Loucy (cell line): ENCODE results near the gene PPOX.
A peak's percentile ranks its signal among the peaks of the same experiment; 100 is the strongest.

Experiments used
- H2AFZ ChIP-seq: fragments of 200-600 bp; sonication (generic); 2 replicates; pipeline ENCODE4 v1.6.0; 2016; ENCODE audit warnings: antibody characterized with exemption, mild to moderate bottlenecking, low read length, moderate library complexity
- H3F3A ChIP-seq: fragments of 200-600 bp; 2 replicates; pipeline ENCODE4 v1.6.0; 2016; ENCODE audit warnings: antibody characterized with exemption, low read depth, mild to moderate bottlenecking
- H3K27me3 ChIP-seq: fragments of 200-600 bp; sonication (generic); 2 replicates; pipeline ENCODE4 v1.6.1; 2014; ENCODE audit warnings: low read length, mild to moderate bottlenecking; ENCODE audit not compliant: insufficient read depth, poor library complexity, severe bottlenecking
- H3K36me3 ChIP-seq: fragments of 200-600 bp; sonication (generic); 2 replicates; pipeline ENCODE4 v1.6.1; 2016; ENCODE audit warnings: low read length; ENCODE audit not compliant: insufficient read depth
- H3K4me1 ChIP-seq: fragments of 200-600 bp; sonication (generic); 2 replicates; pipeline ENCODE4 v1.5.1; 2014; ENCODE audit warnings: low read length, mild to moderate bottlenecking; ENCODE audit not compliant: insufficient read depth, poor library complexity, severe bottlenecking
- H3K4me2 ChIP-seq: fragments of 200-600 bp; sonication (generic); 2 replicates; pipeline ENCODE4 v1.6.0; 2014; ENCODE audit warnings: antibody characterized with exemption, low read length, low read depth, mild to moderate bottlenecking; ENCODE audit not compliant: poor library complexity, severe bottlenecking
- H3K4me3 ChIP-seq: fragments of 200-600 bp; sonication (generic); 2 replicates; pipeline ENCODE4 v1.5.1; 2014; ENCODE audit warnings: low read length, mild to moderate bottlenecking, mixed read lengths; ENCODE audit not compliant: poor library complexity, severe bottlenecking
- H3K79me2 ChIP-seq: fragments of 200-600 bp; sonication (generic); 2 replicates; pipeline ENCODE4 v1.6.1; 2014; ENCODE audit warnings: low read length; ENCODE audit not compliant: insufficient read depth
- H3K9ac ChIP-seq: fragments of 200-600 bp; sonication (generic); 2 replicates; pipeline ENCODE4 v1.6.0; 2014; ENCODE audit warnings: mild to moderate bottlenecking, low read depth, low read length, moderate library complexity; ENCODE audit not compliant: poor library complexity, severe bottlenecking
- H3K9me2 ChIP-seq: fragments of 200-600 bp; sonication (generic); replicated peaks from 2 replicates; pipeline ENCODE4 v1.6.1; 2016; ENCODE audit warnings: low read depth, low read length, mixed read lengths
- H3K9me3 ChIP-seq: fragments of 200-600 bp; sonication (generic); 2 replicates; pipeline ENCODE4 v1.6.1; 2014; ENCODE audit warnings: mild to moderate bottlenecking, antibody characterized with exemption, low read length, low read depth; ENCODE audit not compliant: insufficient read depth
- H4K20me1 ChIP-seq: fragments of 200-600 bp; sonication (generic); 2 replicates; pipeline ENCODE4 v1.6.0; 2014; ENCODE audit warnings: antibody characterized with exemption, low read length, mild to moderate bottlenecking; ENCODE audit not compliant: insufficient read depth, poor library complexity, severe bottlenecking
- EZH2phosphoT487 ChIP-seq: fragments of 200-600 bp; IDR thresholded peaks from 2 replicates; pipeline ENCODE4 v1.6.1; 2018; ENCODE audit warnings: antibody characterized with exemption, mild to moderate bottlenecking, moderate library complexity, borderline replicate concordance
- TF ChIP-seq, protein P1 (sequence below): fragments of 200-600 bp; sonication (generic); conservative IDR thresholded peaks from 2 replicates; pipeline ENCODE4 v1.5.1; 2014; ENCODE audit warnings: mild to moderate bottlenecking, antibody characterized with exemption, low read length

The PPOX gene

GRCh38 chr1:161140755-161141400 is 25.3 kb upstream of the PPOX start:
- H2AFZ ChIP-seq = no peak overlapping the region
- H3F3A ChIP-seq = 0 out of 2 replicates have a peak, but pooled peaks cover 2% of the 10 kb centered on the region
- no peak overlapping the region for H3K9ac ChIP-seq
- no peaks in the 10 kb centered on the region for H4K20me1 ChIP-seq
- H3K36me3 ChIP-seq = no peaks in the 10 kb centered on the region
- TF ChIP-seq EZH2phosphoT487 = no peak
- TF ChIP-seq, protein P1, sequence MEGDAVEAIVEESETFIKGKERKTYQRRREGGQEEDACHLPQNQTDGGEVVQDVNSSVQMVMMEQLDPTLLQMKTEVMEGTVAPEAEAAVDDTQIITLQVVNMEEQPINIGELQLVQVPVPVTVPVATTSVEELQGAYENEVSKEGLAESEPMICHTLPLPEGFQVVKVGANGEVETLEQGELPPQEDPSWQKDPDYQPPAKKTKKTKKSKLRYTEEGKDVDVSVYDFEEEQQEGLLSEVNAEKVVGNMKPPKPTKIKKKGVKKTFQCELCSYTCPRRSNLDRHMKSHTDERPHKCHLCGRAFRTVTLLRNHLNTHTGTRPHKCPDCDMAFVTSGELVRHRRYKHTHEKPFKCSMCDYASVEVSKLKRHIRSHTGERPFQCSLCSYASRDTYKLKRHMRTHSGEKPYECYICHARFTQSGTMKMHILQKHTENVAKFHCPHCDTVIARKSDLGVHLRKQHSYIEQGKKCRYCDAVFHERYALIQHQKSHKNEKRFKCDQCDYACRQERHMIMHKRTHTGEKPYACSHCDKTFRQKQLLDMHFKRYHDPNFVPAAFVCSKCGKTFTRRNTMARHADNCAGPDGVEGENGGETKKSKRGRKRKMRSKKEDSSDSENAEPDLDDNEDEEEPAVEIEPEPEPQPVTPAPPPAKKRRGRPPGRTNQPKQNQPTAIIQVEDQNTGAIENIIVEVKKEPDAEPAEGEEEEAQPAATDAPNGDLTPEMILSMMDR = no peak
- no peak overlapping the region for H3K4me2 ChIP-seq
- H3K9me3 ChIP-seq = no peaks in the 10 kb centered on the region
- H3K27me3 ChIP-seq = no peaks in the 10 kb centered on the region
- no peak overlapping the region for H3K4me3 ChIP-seq
- no peaks in the 10 kb centered on the region for H3K4me1 ChIP-seq
- H3K79me2 ChIP-seq = no peaks in the 10 kb centered on the region
- no peaks in the 10 kb centered on the region for H3K9me2 ChIP-seq

DNA sequence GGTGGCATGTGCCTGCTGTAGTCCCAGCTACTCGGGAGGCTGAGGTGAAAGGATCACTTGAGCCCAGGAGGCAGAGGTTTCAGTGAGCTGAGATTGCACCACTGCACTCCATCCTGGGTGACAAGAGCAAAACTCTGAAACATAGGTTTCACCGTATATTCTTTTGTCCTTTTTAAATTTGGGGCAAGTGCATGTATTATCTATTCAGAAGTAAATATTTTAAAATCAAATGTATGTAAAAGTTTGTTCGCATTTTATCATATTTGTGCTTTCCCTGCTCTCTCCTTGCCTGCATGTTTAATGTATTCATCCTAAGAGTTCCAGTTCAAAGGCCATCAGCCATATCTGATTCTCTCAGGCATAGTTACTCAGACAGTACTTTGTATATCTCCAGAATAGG is 20.4 kb upstream of the PPOX start:
- no peaks in the 10 kb centered on the region for H4K20me1 ChIP-seq
- no peak overlapping the region for H3K4me3 ChIP-seq
- H3K36me3 ChIP-seq = no peaks in the 10 kb centered on the region
- H3K27me3 ChIP-seq = no peaks in the 10 kb centered on the region
- H3K9me2 ChIP-seq = no peaks in the 10 kb centered on the region
- H3K9me3 ChIP-seq = no peaks in the 10 kb centered on the region
- H3K79me2 ChIP-seq = no peaks in the 10 kb centered on the region
- no peak for TF ChIP-seq EZH2phosphoT487
- TF ChIP-seq, protein P1 = no peak
- no peaks in the 10 kb centered on the region for H3K4me1 ChIP-seq
- H2AFZ ChIP-seq = no peak overlapping the region
- H3K4me2 ChIP-seq = no peak overlapping the region
- H3K9ac ChIP-seq = no peak overlapping the region
- H3F3A ChIP-seq = no peaks in the 10 kb centered on the region

DNA sequence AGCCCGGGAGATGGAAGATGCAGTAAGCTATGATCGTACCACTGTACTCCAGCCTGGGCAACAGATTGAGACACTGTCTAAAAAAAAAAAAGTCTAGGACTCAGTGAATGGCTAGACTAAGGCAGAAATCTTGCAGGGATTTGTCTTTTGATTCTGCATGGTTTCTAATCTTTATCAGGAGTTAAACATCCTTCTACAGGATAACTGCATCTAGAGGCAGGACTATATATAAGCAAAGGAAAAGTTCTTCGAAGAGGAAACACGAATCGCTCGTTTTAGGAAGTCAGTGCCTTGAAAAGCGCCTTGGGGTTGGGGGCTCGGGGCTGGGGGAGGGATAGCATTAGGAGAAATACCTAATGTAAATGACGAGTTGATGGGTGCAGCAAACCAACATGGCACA is 13.1 kb upstream of the PPOX start:
- TF ChIP-seq, protein P1 = no peak
- TF ChIP-seq EZH2phosphoT487 = no peak
- H3K4me3 ChIP-seq = peak overlapping the region; percentile 85
- H4K20me1 ChIP-seq = no peaks in the 10 kb centered on the region
- peaks cover 13% of the 10 kb centered on the region for H3K4me1 ChIP-seq
- H3K4me2 ChIP-seq = peak overlapping the region; percentile 73
- H3K9me3 ChIP-seq = no peaks in the 10 kb centered on the region
- H2AFZ ChIP-seq = no peak overlapping the region
- no peaks in the 10 kb centered on the region for H3F3A ChIP-seq
- H3K9ac ChIP-seq = peak overlapping the region; percentile 87
- H3K36me3 ChIP-seq = peaks cover 11% of the 10 kb centered on the region; the same call in 1 of the 2 replicates
- H3K79me2 ChIP-seq = peaks cover 27% of the 10 kb centered on the region
- H3K9me2 ChIP-seq = no peaks in the 10 kb centered on the region
- H3K27me3 ChIP-seq = no peaks in the 10 kb centered on the region
